Activated T-cell treated with anti-CD3 and anti-CD28 coated beads for 4 hours (primary cell): ENCODE measurements around the gene DNAJB6.
A peak's percentile ranks its signal among the peaks of the same experiment; 100 is the strongest.

Experiments used
- DNase-seq: peaks from one replicate; pipeline ENCODE4 v3.0.0-alpha.2; 2020

The DNAJB6 gene

DNA sequence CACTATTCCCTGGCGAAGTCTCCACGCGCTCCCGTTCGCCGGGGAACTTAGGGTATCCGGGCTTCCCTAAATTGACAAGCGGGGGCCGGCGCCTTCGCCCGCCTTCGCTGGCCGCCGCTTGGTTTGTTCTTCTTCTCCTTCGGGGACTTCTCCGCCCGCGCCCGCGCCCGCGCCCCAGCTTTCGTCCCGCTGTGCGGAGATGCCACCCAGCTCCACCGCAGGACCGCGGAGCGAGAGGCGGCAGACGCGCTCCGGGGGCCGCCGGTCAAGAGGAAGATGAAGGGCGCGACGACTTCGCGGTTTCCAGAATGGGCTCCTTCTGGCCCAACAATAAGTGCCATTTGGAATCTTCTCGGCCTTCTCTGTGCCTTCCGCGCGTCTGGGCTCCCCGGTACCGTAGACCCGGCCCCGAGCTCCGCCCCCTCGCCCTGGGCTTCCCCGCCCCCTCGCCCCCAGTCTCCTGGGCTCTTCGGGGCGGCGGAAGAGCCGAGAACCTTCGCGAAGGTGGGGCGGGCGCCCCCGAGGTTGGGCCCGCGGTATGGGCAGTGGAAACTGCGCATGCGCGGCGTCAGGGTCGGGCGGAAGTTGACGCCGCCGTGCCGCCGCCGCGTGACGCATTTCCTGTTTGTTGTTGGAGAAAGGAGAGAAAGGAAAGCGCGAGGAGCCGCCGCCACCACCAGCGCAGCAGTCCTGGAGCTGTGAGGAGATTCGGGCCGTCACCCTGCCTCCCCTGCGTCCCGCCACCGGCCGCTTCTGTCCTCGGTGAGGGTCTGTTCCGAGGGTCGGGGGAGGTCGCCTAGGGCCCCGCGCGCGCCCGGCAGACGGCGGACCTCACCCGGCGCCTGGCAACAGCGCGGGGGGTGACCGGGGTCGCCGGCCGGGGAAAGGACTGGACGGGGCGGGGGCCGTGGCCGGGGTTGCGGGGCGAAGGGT, at the start of gene DNAJB6:
TSS of gene DNAJB6 (plus strand) at position 622 of the 933 bp plus-strand sequence. CDS start 21,569 bp downstream, outside the sequence.
- DNase-seq, result peak; percentile 93

DNA sequence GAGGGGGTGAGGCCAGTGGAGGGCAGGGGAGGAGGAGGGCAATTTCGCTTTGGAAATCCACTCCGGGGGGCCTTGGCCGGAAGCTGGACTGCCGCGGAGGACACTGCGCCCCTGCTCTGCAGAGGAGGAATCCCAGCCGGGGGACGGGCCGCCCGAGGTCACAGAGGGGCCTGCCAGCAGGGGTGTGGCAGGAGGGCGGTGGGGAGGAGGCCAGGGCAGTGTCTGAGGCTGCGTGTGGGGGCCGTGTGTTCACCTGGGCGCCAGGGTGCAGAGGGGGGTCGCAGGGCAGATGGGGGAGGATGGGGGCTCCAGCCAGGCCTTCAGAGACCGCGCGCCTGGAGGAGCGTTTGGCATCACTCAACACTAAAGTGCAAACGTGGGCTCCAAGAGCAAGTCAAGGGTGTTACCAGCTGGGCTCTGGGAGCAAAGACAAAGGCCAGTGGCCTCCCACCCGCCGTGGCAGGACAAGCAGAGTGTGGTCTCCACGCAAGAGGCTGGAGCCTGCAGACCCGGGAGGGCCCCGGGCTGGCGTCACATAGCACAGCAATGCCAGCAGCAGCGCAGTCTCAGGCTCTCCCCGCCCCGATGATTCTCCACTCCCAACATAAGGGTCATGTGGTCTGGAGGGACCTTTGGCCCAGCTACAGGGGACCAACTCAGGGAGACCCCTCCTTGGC, 45.3 kb upstream of the DNAJB6 start:
- DNase-seq, result no peak

DNA sequence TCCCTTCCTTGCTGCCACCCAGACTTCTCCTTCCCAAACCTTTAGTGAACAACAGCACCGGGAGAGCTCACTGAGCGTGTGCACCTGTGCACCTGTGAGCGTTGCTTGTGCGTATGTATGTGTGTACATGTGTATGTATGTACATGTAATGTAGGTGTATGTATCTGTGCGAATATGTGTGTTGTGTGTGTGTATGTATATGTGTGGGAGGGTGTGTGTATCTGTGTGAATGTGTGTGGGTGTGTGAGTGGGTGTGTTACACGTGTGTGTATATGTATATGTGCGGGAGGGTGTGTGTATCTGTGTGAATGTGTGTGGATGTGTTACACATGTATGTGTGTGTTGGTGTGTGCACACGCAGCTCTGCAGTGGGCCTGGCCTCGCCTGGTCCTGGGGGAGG, 44.5 kb upstream of the DNAJB6 start:
- DNase-seq, result no peak

DNA sequence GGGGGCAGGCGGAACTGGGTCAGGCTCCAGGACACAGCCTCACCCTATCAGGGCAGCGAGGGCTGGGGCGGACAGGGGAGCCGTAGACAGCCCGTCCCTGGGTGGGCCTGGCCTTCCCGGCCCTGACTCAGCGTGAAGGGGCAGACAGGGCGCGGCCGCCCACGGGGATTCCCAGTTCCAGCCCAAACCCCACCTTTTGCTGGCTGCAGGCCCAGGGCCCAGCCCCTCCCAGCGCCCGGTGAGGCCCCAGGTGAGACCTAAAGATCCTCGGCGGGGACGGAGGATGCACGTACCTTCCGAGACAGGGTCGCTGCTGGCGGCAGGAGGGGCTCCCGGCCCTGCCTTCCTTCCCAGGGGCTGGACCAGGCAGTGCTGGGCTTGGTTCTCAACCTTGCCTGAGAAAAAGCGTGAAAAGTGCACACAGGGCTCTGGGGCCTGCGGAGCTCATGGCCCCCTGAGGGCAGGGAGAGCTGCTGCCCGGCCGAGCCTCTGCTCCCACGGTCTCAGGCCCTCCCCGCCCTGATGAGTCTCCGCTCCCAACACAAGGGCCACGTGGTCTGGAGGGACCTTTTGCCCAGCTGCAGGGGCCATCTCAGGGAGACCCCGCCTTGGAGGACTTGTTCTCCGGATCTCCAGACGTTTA, 43.9 kb upstream of the DNAJB6 start:
- no peak for DNase-seq

DNA sequence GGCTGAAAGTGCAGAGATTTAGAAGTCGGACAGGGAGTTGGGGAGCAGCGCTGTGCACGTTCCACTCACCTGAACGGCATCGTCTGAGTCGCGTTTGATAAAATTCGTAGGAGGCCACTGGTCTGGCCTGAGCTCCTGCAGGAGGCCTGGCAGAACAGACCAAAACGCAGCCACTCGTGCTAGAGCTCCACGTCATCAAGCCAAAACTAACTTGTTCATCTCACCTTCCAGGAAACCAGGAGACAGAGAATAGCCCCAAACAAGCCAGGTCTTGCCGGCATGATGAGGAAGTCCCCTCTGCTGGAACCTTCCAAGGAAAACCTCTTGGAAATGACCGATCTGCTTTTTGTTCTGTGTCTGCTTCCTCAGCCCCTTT, 43.4 kb upstream of the DNAJB6 start:
- no peak for DNase-seq

- no peak for DNase-seq
These were observed 42.0 kb upstream of the DNAJB6 start for GRCh38 chr7:157294773-157295172.

- DNase-seq, result no peak
These were observed 41.5 kb upstream of the DNAJB6 start for GRCh38 chr7:157295338-157295737.

- DNase-seq, result no peak
These were observed 39.6 kb upstream of the DNAJB6 start for GRCh38 chr7:157297185-157297584.

GRCh38 chr7:157299317-157299612, 37.5 kb upstream of the DNAJB6 start:
- DNase-seq, result no peak

DNA sequence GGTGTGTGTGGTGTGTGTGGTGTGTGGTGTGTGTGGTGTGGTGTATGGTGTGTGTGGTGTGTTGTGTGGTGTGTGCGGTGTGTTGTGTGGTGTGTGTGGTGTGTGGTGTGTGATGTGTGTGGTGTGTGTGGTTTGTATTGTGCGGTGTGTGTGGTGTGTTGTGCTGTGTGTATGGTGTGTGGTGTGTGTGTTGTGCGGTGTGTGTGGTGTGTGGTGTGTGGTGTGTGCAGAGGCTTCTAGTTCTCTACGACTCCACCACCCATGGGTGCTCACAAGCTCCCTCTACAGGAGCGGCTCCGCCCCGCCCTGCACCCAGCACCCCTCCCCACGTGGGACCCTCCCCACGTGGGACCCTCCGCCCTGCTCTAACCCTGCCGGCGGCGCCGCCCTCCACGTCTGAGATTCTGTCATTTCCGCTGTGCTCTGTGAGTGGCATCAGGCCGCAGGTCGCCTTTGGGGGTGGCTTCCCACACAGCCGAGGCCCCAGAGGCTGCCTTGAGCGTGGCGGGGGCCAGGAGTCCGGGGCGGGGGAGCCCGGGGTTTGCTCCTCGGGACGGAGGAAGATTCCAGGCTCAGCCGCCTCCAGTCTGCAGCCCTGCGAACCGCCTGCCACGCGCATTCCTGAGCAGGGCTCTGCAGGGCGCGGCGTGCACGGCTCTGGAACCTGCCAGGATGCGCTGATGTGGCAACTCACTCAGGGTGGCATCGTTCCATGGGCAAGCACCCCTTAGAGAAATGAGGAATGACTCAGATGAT, 37.0 kb upstream of the DNAJB6 start:
- no peak for DNase-seq

GRCh38 chr7:157300369-157300825, 36.4 kb upstream of the DNAJB6 start:
- no peak for DNase-seq

- no peak for DNase-seq
These were observed 35.1 kb upstream of the DNAJB6 start for GRCh38 chr7:157301610-157302120.

GRCh38 chr7:157306846-157307838, 29.7 kb upstream of the DNAJB6 start:
- DNase-seq, result no peak

DNA sequence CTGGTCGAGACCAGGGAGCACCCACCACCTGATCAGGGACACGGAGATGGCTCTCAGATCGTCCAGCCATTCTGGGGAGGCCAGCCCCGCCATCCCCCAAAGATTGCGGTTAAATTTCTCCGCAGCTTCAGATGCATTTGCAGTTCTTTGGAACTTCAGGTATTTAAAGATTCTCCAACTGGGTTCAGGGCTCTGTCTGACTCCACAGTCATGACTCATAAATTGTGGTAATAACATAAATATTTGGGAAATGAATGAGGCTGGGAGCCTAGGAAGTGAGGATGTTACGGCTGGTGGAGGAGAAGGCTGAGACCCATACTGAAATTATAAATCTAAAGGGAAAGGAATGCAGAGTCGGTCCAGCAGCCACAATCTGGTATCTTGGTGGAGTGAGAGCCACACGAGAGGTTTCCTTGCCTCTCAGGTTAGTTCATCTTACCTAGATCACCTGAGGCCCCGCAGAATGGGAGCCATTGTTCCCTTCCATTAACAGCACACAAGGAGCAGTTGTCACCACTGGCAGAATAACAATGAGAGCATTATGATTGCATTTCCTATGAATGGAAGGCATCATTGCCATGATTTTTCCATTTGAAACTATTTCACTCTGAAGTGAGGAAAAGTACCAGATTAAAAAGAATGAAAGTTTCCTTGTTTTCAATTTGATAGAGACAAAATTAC, 26.7 kb upstream of the DNAJB6 start:
- no peak for DNase-seq

- DNase-seq, result no peak
These were observed 26.1 kb upstream of the DNAJB6 start for GRCh38 chr7:157310676-157311185.

DNA sequence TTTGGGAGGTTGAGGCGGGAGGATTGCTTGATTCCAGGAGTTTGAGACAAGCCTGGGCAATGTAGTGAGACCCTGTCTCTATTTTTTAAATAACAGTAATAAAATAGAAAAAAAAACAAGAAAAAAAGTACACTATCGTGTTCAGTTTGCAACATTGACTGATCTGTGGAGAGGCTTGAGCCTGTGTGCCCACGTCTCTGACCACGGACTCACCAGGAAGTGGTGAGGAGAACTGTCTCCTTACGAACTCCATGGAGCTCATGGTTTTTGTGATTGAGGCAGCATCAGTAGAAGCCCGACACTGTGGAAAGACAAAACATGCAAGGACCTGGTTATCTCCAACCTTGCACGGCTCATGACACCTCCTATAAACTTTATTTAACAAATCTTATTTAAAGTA, 23.9 kb upstream of the DNAJB6 start:
- DNase-seq, result no peak

GRCh38 chr7:157313645-157314044, 23.2 kb upstream of the DNAJB6 start:
- no peak for DNase-seq

GRCh38 chr7:157318015-157318706, 18.6 kb upstream of the DNAJB6 start:
- no peak for DNase-seq

GRCh38 chr7:157320608-157320980, 16.2 kb upstream of the DNAJB6 start:
- no peak for DNase-seq

DNA sequence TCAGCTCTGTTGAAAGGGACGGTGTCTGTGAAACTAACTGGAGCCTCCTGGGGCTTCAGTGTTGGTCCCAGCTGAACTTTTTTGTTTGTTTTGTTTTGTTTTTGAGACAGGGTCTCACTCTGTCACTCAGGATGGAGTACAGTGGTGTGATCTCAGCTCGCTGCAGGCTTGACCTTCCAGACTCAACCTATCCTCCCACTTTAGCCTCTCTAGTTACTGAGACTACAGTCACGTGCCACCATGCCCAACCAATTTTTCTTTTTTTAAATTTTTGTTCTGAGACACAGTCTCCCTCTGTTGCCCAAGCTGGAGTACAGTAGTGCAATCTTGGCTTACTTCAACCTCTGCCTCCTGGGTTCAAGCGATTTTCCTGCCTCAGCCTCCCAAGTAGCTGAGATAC, 13.4 kb upstream of the DNAJB6 start:
- no peak for DNase-seq
